ENCODE data around the gene GP9. TPM values are rescaled to one million over a fixed set of nuclear protein-coding genes. Genes with fewer than 3 reads are reported as not detected.
A peak's percentile ranks its signal among the peaks of the same experiment; 100 is the strongest.

GP9 gene
- total RNA-seq, 3 donors from 2014 or later (not counting 1 experiment from before 2014, with no cell fraction given), result 0.86 to 8.6 (median 3.8) TPM

DNA sequence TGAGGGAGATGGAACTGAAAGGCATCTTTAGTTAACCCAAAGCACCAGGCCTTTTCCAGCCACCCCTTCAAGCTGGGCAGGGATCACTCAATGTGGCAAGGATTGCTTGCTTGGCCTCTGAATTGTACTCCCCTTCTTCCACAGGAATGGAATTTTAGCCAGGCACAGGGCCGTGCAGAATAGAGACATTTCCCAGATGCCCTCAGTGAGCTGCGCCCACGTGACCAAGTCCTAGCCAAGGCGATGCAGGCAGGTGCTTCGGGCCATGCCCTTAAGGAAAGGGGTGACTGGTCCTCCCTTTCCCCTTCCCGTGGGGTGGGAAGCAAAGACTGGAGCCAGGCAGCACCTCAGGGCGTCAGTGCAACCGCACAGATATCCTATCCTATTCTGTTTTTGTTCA lies 17.9 kb downstream of the GP9 start:
- 96% methylated on average over 6 of the region's 8 CpGs for WGBS (ENCODE audit: insufficient coverage)
- no peak for ATAC-seq

DNA sequence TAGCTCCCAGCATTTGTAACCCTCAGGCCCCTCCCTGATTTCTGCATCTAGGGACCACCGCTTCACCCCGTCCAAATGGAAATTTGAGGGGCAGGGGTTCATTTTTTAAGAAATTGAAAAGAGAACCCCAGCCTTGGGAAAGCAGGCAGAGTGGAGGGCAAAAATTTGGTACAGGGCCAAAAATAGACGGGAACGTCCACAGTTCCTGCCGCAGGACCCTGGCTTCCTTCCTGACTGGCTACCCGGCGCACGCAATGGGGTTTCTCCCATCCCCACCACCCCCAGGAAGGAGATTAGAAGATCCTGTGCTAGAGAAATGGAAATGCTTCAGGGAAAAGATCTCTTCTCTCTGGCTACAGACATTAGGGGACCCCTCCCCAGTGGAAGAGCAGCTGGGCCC lies 20.9 kb downstream of the GP9 start:
- no peak for TF ChIP-seq CTCF (IDR thresholded peaks at IDR 0.05)
- Histone ChIP-seq H3K9me3 (ENCODE audit: control insufficient read depth, insufficient read depth, low read length) (no peaks in the 10 kb centered on the region), H3K36me3 (ENCODE audit: control insufficient read depth, insufficient read depth, low read length) (no peaks in the 10 kb centered on the region), H3K27ac (ENCODE audit: low read length) (no peak overlapping the region), H3K4me1 (ENCODE audit: control insufficient read depth, insufficient read depth, low read length) (no peaks in the 10 kb centered on the region), H3K4me3 (ENCODE audit: low read length) (no peak overlapping the region), H3K27me3 (ENCODE audit: control insufficient read depth, insufficient read depth, low read length) (no peaks in the 10 kb centered on the region)
- DNase-seq (no peak), ATAC-seq (no peak)
- Mint-ChIP-seq H3K9me3 (no peaks in the 10 kb centered on the region), H3K4me3 (no peak overlapping the region), H3K27ac (peak overlapping the region in 1 of 2 donors; percentile 51), H3K36me3 (no peaks in the 10 kb centered on the region), H3K4me1 (peaks cover 6 to 11% of the 10 kb centered on the region in 2 donors), H3K27me3 (ENCODE audit: low read depth in 2 of 2) (peaks cover 0 to 2% of the 10 kb centered on the region in 2 donors)
- intact Hi-C loops (cut with micrococcal nuclease), result no loop called here
- 79% methylated on average over 5 of the region's 8 CpGs for WGBS (ENCODE audit: insufficient coverage)

More for the DNA sequence above, 17.9 kb downstream of the GP9 start:
- Histone ChIP-seq H3K27ac (ENCODE audit: low read length) (no peak overlapping the region), H3K4me3 (ENCODE audit: low read length) (no peak overlapping the region), H3K27me3 (ENCODE audit: control insufficient read depth, insufficient read depth, low read length) (no peaks in the 10 kb centered on the region), H3K4me1 (ENCODE audit: control insufficient read depth, insufficient read depth, low read length) (no peaks in the 10 kb centered on the region), H3K36me3 (ENCODE audit: control insufficient read depth, insufficient read depth, low read length) (no peaks in the 10 kb centered on the region), H3K9me3 (ENCODE audit: control insufficient read depth, insufficient read depth, low read length) (no peaks in the 10 kb centered on the region)
- no peak for DNase-seq
- H3K4me1 Mint-ChIP-seq, result peaks cover 6 to 11% of the 10 kb centered on the region in 2 donors
- H3K4me3 Mint-ChIP-seq, result no peak overlapping the region
- intact Hi-C loops (cut with micrococcal nuclease), result no loop called here
- TF ChIP-seq CTCF (IDR thresholded peaks at IDR 0.05), result no peak
- H3K9me3 Mint-ChIP-seq, result no peaks in the 10 kb centered on the region
- peaks cover 0 to 2% of the 10 kb centered on the region in 2 donors for H3K27me3 Mint-ChIP-seq (ENCODE audit: low read depth in 2 of 2)
- H3K36me3 Mint-ChIP-seq, result no peaks in the 10 kb centered on the region
- H3K27ac Mint-ChIP-seq, result no peak overlapping the region

- Mint-ChIP-seq H3K36me3 (no peaks in the 10 kb centered on the region), H3K27ac (peak overlapping the region in 1 of 2 donors; percentile 51), H3K27me3 (ENCODE audit: low read depth in 2 of 2) (peaks cover 0 to 2% of the 10 kb centered on the region in 2 donors), H3K9me3 (no peaks in the 10 kb centered on the region), H3K4me1 (peaks cover 6 to 11% of the 10 kb centered on the region in 2 donors), H3K4me3 (no peak overlapping the region)
- no peaks in the 10 kb centered on the region for H3K9me3 ChIP-seq (ENCODE audit: control insufficient read depth, insufficient read depth, low read length)
- H3K27ac ChIP-seq (ENCODE audit: low read length), result no peak overlapping the region
- no peaks in the 10 kb centered on the region for H3K36me3 ChIP-seq (ENCODE audit: control insufficient read depth, insufficient read depth, low read length)
- 81% methylated on average over 9 of the region's 9 CpGs for WGBS (ENCODE audit: insufficient coverage)
- no peak for ATAC-seq
- intact Hi-C loops (cut with micrococcal nuclease), result no loop called here
- TF ChIP-seq CTCF (IDR thresholded peaks at IDR 0.05), result no peak
- no peak for DNase-seq
- H3K4me3 ChIP-seq (ENCODE audit: low read length), result no peak overlapping the region
- H3K4me1 ChIP-seq (ENCODE audit: control insufficient read depth, insufficient read depth, low read length), result no peaks in the 10 kb centered on the region
- H3K27me3 ChIP-seq (ENCODE audit: control insufficient read depth, insufficient read depth, low read length), result no peaks in the 10 kb centered on the region
Observed at GRCh38 chr3:129082026-129082425, 21.4 kb downstream of the GP9 start.

- H3K36me3 ChIP-seq (ENCODE audit: control insufficient read depth, insufficient read depth, low read length), result no peaks in the 10 kb centered on the region
- TF ChIP-seq CTCF (IDR thresholded peaks at IDR 0.05), result no peak
- H3K9me3 Mint-ChIP-seq, result no peaks in the 10 kb centered on the region
- DNase-seq, result no peak
- no peaks in the 10 kb centered on the region for H3K36me3 Mint-ChIP-seq
- no peak overlapping the region for H3K4me3 ChIP-seq (ENCODE audit: low read length)
- H3K27me3 ChIP-seq (ENCODE audit: control insufficient read depth, insufficient read depth, low read length), result no peaks in the 10 kb centered on the region
- H3K9me3 ChIP-seq (ENCODE audit: control insufficient read depth, insufficient read depth, low read length), result no peaks in the 10 kb centered on the region
- H3K27me3 Mint-ChIP-seq (ENCODE audit: low read depth in 2 of 2), result peaks cover 0 to 2% of the 10 kb centered on the region in 2 donors
- ATAC-seq, result no peak
- intact Hi-C loops (cut with micrococcal nuclease), result no loop called here
- WGBS (ENCODE audit: insufficient coverage), result 74% methylated on average over 6 of the region's 6 CpGs
- peaks cover 6 to 11% of the 10 kb centered on the region in 2 donors for H3K4me1 Mint-ChIP-seq
- no peaks in the 10 kb centered on the region for H3K4me1 ChIP-seq (ENCODE audit: control insufficient read depth, insufficient read depth, low read length)
- H3K4me3 Mint-ChIP-seq, result no peak overlapping the region
- no peak overlapping the region for H3K27ac ChIP-seq (ENCODE audit: low read length)
- peak overlapping the region in 1 of 2 donors; percentile 59 for H3K27ac Mint-ChIP-seq
Observed at GRCh38 chr3:129084501-129084900, 23.9 kb downstream of the GP9 start.
